Ovary (tissue), 9 donors: ENCODE results near the gene CFAP52. TPM values are rescaled to one million over a fixed set of nuclear protein-coding genes. Genes with fewer than 3 reads are reported as not detected.

ENCODE experiments used
- DNase-seq, 5 donors: peaks; one replicate each; pipeline ENCODE4 v3.0.0-alpha.2; 2019 to 2020
- H3K27ac ChIP-seq, 2 donors: fragments of 200-600 bp; one replicate each; pipeline versions ENCODE4 v1.5.1 to v1.8.0; 2019 to 2022
- H3K27me3 ChIP-seq: fragments of 200-600 bp; one replicate; pipeline ENCODE4 v1.8.0; 2022
- H3K36me3 ChIP-seq: fragments of 200-600 bp; sonication (generic); one replicate; pipeline ENCODE4 v1.5.1; 2019
- H3K4me1 ChIP-seq: one replicate; pipeline ENCODE4 v1.8.1; 2013; ENCODE audit warnings: mild to moderate bottlenecking, moderate library complexity; ENCODE audit not compliant: insufficient read depth
- H3K4me3 ChIP-seq: fragments of 200-600 bp; sonication (generic); one replicate; pipeline ENCODE4 v1.5.1; 2017
- H3K9me3 ChIP-seq, 2 donors: fragments of 200-600 bp in 1 of 2; sonication (generic) in 1 of 2; one replicate each; pipeline versions ENCODE4 v1.5.1 to v1.8.1; 2013 to 2019; ENCODE audit warnings: mild to moderate bottlenecking in 1 of 2, moderate library complexity in 1 of 2
- EP300 ChIP-seq: sonication (generic); formaldehyde crosslinking; IDR thresholded peaks from one replicate; pipeline ENCODE4 v1.6.1; 2017; ENCODE audit warnings: antibody characterized with exemption
- POLR2A ChIP-seq: fragments of 450-650 bp; IDR thresholded peaks from one replicate; pipeline ENCODE4 v1.6.1; 2017; ENCODE audit warnings: antibody characterized with exemption, mild to moderate bottlenecking, moderate library complexity
- WGBS, 3 donors: extraction: QIAGEN DNeasy Blood & Tissue Kit in 1 of 3; methylation state at CpG; one replicate each; pipeline versions ENCODE4 v1.1.5 to v1.1.7; 2013 to 2017; 5-methylcytosine and 5-hydroxymethylcytosine counted together
- intact Hi-C, 4 donors: fragments of 100-400 bp; cut with DNase I; formaldehyde crosslinking; loops; one replicate each; pipeline versions ENCODE4 v1.11.0 to v1.15.1; 2022 to 2023
- polyA plus RNA-seq, 2 donors: library from polyadenylated mRNA; stranded (reverse); fragments of 200-250 nt in 1 of 2; fragments of 350-450 nt in 1 of 2; fragmentation: Illumina TruSeq in 1 of 2; extraction: RNeasy Lipid Tissue Mini Kit (QIAGEN cat#74804) in 1 of 2; gene quantifications; one replicate each; pipeline ENCODE4 v1.2.3, GENCODE V29; 2013 to 2014
- total RNA-seq, 7 donors: library from RNA; depleted of rRNA in 2 of 7; stranded (reverse); fragments of >200 nt in 2 of 7; fragmentation: NEBNext Ultra II Directional in 3 of 7; extraction: Animal tissue kit (Norgen Biotek cat#: 25700) in 3 of 7; gene quantifications; one replicate each; pipeline versions ENCODE4 v1.1.0 to v1.2.4, GENCODE V29; 2016 to 2023
- TF ChIP-seq, protein P1 (sequence below), 3 donors: fragments of 450-650 bp in 2 of 3; fragments of 200-600 bp in 1 of 3; IDR thresholded peaks; one replicate each; pipeline versions ENCODE4 v1.5.1 to v1.8.0; 2016 to 2022; ENCODE audit warnings: antibody characterized with exemption in 3 of 3, mild to moderate bottlenecking in 1 of 3
- donor health status: DM: no; HTN: no; CAD: no; lungs with moderate emphysema.
- donor health status: DM: no; HTN: no; CAD: no.
- donor health status: Bipolar disorder and iron deficiency.
- donor health status: DM: yes; HTN: yes; CAD: no.
- donor health status: DM: no; HTN: no; CAD: no.
- donor health status: DM: yes; HTN: yes; CAD: no.

Gene CFAP52
- total and polyA plus RNA-seq, 9 donors = 0.18 to 46.6 (median 1.1) TPM

DNA sequence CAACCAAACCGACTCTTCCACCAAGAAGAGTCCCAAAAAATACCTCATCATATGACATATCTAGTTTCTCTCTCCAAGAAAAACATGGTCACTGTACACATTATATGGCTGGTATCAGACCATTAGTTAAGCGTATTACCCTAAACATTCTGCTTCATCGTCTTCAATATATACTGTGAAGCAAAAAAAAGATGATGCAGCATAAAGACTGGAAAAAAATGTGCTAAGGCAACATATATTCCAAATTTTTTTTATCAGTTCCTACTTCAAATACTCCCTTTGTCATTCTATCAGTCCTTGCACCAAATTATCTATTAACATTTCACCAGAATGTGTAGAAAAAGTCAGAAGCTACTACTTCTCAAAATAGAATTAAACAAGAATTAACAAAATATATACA is 43.7 kb upstream of the CFAP52 start:
- TF ChIP-seq POLR2A = no peak
- TF ChIP-seq, protein P1, sequence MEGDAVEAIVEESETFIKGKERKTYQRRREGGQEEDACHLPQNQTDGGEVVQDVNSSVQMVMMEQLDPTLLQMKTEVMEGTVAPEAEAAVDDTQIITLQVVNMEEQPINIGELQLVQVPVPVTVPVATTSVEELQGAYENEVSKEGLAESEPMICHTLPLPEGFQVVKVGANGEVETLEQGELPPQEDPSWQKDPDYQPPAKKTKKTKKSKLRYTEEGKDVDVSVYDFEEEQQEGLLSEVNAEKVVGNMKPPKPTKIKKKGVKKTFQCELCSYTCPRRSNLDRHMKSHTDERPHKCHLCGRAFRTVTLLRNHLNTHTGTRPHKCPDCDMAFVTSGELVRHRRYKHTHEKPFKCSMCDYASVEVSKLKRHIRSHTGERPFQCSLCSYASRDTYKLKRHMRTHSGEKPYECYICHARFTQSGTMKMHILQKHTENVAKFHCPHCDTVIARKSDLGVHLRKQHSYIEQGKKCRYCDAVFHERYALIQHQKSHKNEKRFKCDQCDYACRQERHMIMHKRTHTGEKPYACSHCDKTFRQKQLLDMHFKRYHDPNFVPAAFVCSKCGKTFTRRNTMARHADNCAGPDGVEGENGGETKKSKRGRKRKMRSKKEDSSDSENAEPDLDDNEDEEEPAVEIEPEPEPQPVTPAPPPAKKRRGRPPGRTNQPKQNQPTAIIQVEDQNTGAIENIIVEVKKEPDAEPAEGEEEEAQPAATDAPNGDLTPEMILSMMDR (IDR thresholded peaks at IDR 0.05) = no peak
- TF ChIP-seq EP300 = no peak
- Histone ChIP-seq H3K4me1 (no peaks in the 10 kb centered on the region), H3K27me3 (no peaks in the 10 kb centered on the region), H3K4me3 (no peak overlapping the region), H3K9me3 (no peaks in the 10 kb centered on the region), H3K27ac (no peak overlapping the region), H3K36me3 (no peaks in the 10 kb centered on the region)
- 75 to 77% (median 76%) methylated on average over 3 of the region's 3 CpGs for WGBS, 3 donors
- no peak for DNase-seq
- intact Hi-C loops = no loop called here

DNA sequence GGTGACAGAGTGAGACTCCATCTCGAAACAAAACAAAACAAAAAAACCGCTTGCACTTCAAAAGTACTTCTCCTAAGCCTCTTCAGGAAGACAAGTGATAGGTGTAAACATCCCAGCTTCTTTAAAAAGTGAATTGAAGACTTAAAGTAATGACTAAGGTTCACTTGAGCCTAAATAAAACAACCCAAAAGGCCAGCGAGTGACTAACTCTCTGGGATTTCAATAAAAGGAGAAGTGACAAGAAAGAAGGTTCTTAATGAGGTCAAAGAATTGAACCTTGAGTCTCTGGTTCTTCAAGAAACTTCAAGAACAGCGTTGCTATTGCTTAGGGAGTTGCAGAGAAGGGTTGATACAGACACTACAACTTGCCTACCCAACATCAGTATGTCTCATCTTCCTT is 43.0 kb upstream of the CFAP52 start:
- Histone ChIP-seq H3K4me1 (no peaks in the 10 kb centered on the region), H3K27me3 (no peaks in the 10 kb centered on the region), H3K36me3 (no peaks in the 10 kb centered on the region), H3K27ac (no peak overlapping the region), H3K9me3 (no peaks in the 10 kb centered on the region), H3K4me3 (no peak overlapping the region)
- no peak for DNase-seq
- 89 to 96% (median 94%) methylated on average over 4 of the region's 4 CpGs for WGBS, 3 donors
- TF ChIP-seq EP300 = no peak
- TF ChIP-seq, protein P1 (IDR thresholded peaks at IDR 0.05) = no peak
- TF ChIP-seq POLR2A = no peak
- intact Hi-C loops = no loop called here

DNA sequence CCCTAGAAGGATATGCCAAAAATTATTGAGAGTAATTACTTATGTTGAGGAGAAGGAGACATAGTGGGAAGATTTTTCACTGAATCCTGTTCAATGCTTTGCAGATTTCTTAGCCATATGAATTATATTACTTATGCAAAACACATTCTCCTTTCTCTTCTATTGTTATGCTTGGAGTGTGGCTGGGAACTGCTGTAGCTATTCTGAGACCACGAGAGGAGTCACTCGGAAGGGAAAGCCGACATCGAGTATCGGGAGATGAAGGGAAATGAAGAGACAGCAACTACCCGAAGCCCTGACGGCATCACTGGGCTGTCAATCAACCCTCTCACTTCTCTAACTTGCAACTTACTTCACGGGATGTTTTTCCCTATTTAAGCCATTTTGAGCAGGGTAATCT is 40.4 kb upstream of the CFAP52 start:
- no peaks in the 10 kb centered on the region for H3K36me3 ChIP-seq
- no peaks in the 10 kb centered on the region for H3K9me3 ChIP-seq
- WGBS, 3 donors = 87 to 96% (median 91%) methylated on average over 8 of the region's 8 CpGs
- TF ChIP-seq, protein P1 (IDR thresholded peaks at IDR 0.05) = no peak
- TF ChIP-seq POLR2A = no peak
- no peak for TF ChIP-seq EP300
- no peaks in the 10 kb centered on the region for H3K4me1 ChIP-seq
- DNase-seq = no peak
- H3K27ac ChIP-seq = no peak overlapping the region
- no peak overlapping the region for H3K4me3 ChIP-seq
- intact Hi-C loops = no loop called here
- H3K27me3 ChIP-seq = no peaks in the 10 kb centered on the region

DNA sequence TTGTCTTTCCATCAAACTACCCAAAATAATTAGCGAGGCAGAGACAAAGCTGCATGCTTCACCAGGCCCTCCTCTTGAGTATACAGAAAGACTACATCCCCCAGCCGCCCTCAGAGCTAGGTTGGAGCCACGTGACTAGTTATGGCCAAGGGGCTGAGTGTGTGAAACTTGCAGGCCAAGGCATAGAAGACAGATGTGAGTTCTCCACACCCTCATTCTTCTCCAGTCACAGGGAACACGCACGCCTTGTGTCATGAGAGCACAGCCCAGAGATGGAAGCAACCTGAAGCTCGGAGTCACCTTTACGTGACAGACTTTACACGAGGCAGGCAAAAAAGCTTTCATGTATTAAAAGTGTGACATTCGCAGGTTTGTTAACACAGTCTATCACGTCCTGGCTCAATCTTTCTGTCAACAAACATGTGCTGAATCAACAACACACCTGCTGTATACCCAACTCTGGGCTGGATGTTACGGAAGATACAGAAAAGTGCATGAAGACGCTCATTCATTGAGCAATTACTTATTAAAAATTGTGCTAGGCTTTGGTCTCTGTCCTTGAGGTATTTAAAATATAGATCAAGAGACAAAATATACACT is 39.2 kb upstream of the CFAP52 start:
- Histone ChIP-seq H3K4me1 (no peaks in the 10 kb centered on the region), H3K27ac (no peak overlapping the region), H3K4me3 (no peak overlapping the region), H3K9me3 (no peaks in the 10 kb centered on the region), H3K27me3 (no peaks in the 10 kb centered on the region), H3K36me3 (no peaks in the 10 kb centered on the region)
- no peak for TF ChIP-seq EP300
- TF ChIP-seq, protein P1 (IDR thresholded peaks at IDR 0.05) = no peak
- no peak for TF ChIP-seq POLR2A
- DNase-seq = no peak
- WGBS, 3 donors = 94 to 96% (median 95%) methylated on average over 12 of the region's 12 CpGs
- intact Hi-C loops = no loop called here
